ENCODE measurements around the gene SMYD3.

SMYD3 gene

GRCh38 chr1:246147524-246148461, 359.3 kb downstream of the SMYD3 start:
- no peak for DNase-seq (ENCODE audit: low read depth in 2 of 2)

- DNase-seq (ENCODE audit: low read depth in 2 of 2) = no peak
These were observed 360.1 kb downstream of the SMYD3 start for GRCh38 chr1:246146804-246147523.

GRCh38 chr1:246145900-246146299, 361.2 kb downstream of the SMYD3 start:
- no peak for DNase-seq (ENCODE audit: low read depth in 2 of 2)

- no peak for DNase-seq (ENCODE audit: low read depth in 2 of 2)
These were observed 362.1 kb downstream of the SMYD3 start for GRCh38 chr1:246144931-246145330.

- DNase-seq (ENCODE audit: low read depth in 2 of 2) = peak; percentile 77 to 83
These were observed 364.7 kb downstream of the SMYD3 start for GRCh38 chr1:246142320-246142893.

- no peak for DNase-seq (ENCODE audit: low read depth in 2 of 2)
These were observed 365.8 kb downstream of the SMYD3 start for GRCh38 chr1:246141306-246141705.

GRCh38 chr1:246139745-246140182, 367.3 kb downstream of the SMYD3 start:
- peak; percentile 71 to 76 for DNase-seq (ENCODE audit: low read depth in 2 of 2)

GRCh38 chr1:246138781-246139180, 368.3 kb downstream of the SMYD3 start:
- DNase-seq (ENCODE audit: low read depth in 2 of 2) = no peak

GRCh38 chr1:246136477-246136876, 370.6 kb downstream of the SMYD3 start:
- DNase-seq (ENCODE audit: low read depth in 2 of 2) = no peak

- no peak for DNase-seq (ENCODE audit: low read depth in 2 of 2)
These were observed 372.3 kb downstream of the SMYD3 start for GRCh38 chr1:246134789-246135188.

GRCh38 chr1:246131095-246131494, 376.0 kb downstream of the SMYD3 start:
- DNase-seq (ENCODE audit: low read depth in 2 of 2) = no peak

GRCh38 chr1:246128494-246129069, 378.5 kb downstream of the SMYD3 start:
- no peak for DNase-seq (ENCODE audit: low read depth in 2 of 2)

- DNase-seq (ENCODE audit: low read depth in 2 of 2) = no peak
These were observed 380.5 kb downstream of the SMYD3 start for GRCh38 chr1:246126580-246126979.

GRCh38 chr1:246122071-246122470, 385.0 kb downstream of the SMYD3 start:
- no peak for DNase-seq (ENCODE audit: low read depth in 2 of 2)

- DNase-seq (ENCODE audit: low read depth in 2 of 2) = no peak
These were observed 385.5 kb downstream of the SMYD3 start for GRCh38 chr1:246121533-246121932.

- DNase-seq (ENCODE audit: low read depth in 2 of 2) = peak in 1 of 2 experiments; percentile 26
These were observed 389.9 kb downstream of the SMYD3 start for GRCh38 chr1:246117066-246117791.

GRCh38 chr1:246114369-246114768, 392.7 kb downstream of the SMYD3 start:
- no peak for DNase-seq (ENCODE audit: low read depth in 2 of 2)

- DNase-seq (ENCODE audit: low read depth in 2 of 2) = no peak
These were observed 393.5 kb downstream of the SMYD3 start for GRCh38 chr1:246113555-246114095.

- DNase-seq (ENCODE audit: low read depth in 2 of 2) = no peak
These were observed 395.5 kb downstream of the SMYD3 start for GRCh38 chr1:246111570-246111969.

GRCh38 chr1:246110343-246111219, 396.5 kb downstream of the SMYD3 start:
- DNase-seq (ENCODE audit: low read depth in 2 of 2) = peak in 1 of 2 experiments; percentile 12
